Testis (tissue), 3 donors: Measurements from ENCODE around the gene TGFBRAP1. TPM values are rescaled to one million over a fixed set of nuclear protein-coding genes. Genes with fewer than 3 reads are reported as not detected.

ENCODE experiments used
- DNase-seq: peaks from one replicate; pipeline ENCODE4 v3.0.0-alpha.2; 2019
- H3K27ac ChIP-seq, 2 donors: fragments of 200-600 bp; sonication (generic); one replicate each; pipeline ENCODE4 v1.5.1; 2019
- H3K27me3 ChIP-seq: fragments of 200-600 bp; sonication (generic); one replicate; pipeline ENCODE4 v1.5.1; 2019
- H3K36me3 ChIP-seq: fragments of 200-600 bp; sonication (generic); one replicate; pipeline ENCODE4 v1.5.1; 2017; ENCODE audit warnings: low read depth; ENCODE audit errors: missing control alignments
- H3K4me1 ChIP-seq: fragments of 200-600 bp; sonication (generic); one replicate; pipeline ENCODE4 v1.5.1; 2019
- H3K4me3 ChIP-seq, 2 donors: fragments of 200-600 bp; sonication (generic); one replicate each; pipeline ENCODE4 v1.5.1; 2017 to 2019
- H3K9me3 ChIP-seq: fragments of 200-600 bp; sonication (generic); one replicate; pipeline ENCODE4 v1.5.1; 2017
- POLR2A ChIP-seq: fragments of 450-650 bp; IDR thresholded peaks from one replicate; pipeline ENCODE4 v1.6.1; 2017; ENCODE audit warnings: antibody characterized with exemption, mild to moderate bottlenecking, moderate library complexity
- WGBS, 2 donors: methylation state at CpG; one replicate each; pipeline ENCODE4 v1.1.5; 2018; 5-methylcytosine and 5-hydroxymethylcytosine counted together
- intact Hi-C: fragments of 100-400 bp; cut with DNase I; formaldehyde crosslinking; loops from one replicate; pipeline ENCODE4 v1.15.1; 2023; ENCODE audit warnings: low total_unique reads
- polyA plus RNA-seq: library from polyadenylated mRNA; stranded (reverse); fragments of 350-450 nt; fragmentation: Illumina TruSeq; extraction: RNeasy Lipid Tissue Mini Kit (QIAGEN cat#74804); gene quantifications from one replicate; pipeline ENCODE4 v1.2.3, GENCODE V29; 2014; ENCODE audit warnings: low read depth, low replicate concordance; ENCODE audit not compliant: insufficient read depth
- total RNA-seq, 2 donors: library from RNA; depleted of rRNA; stranded (reverse); fragments of >200 nt; gene quantifications; one replicate each; pipeline ENCODE4 v1.2.3, GENCODE V29; 2016
- TF ChIP-seq, protein P1 (sequence below), 3 experiments: fragments of 450-650 bp in 2 of 3; fragments of 200-600 bp in 1 of 3; sonication (generic) in 1 of 3; IDR thresholded peaks; one replicate each; pipeline ENCODE4 v1.5.1; 2016 to 2019; ENCODE audit warnings: antibody characterized with exemption in 3 of 3, mild to moderate bottlenecking in 2 of 3, moderate library complexity in 1 of 3

TGFBRAP1 gene
- total and polyA plus RNA-seq, 3 donors from 2014 or later = 7.3 to 16.3 (median 10.8) TPM

DNA sequence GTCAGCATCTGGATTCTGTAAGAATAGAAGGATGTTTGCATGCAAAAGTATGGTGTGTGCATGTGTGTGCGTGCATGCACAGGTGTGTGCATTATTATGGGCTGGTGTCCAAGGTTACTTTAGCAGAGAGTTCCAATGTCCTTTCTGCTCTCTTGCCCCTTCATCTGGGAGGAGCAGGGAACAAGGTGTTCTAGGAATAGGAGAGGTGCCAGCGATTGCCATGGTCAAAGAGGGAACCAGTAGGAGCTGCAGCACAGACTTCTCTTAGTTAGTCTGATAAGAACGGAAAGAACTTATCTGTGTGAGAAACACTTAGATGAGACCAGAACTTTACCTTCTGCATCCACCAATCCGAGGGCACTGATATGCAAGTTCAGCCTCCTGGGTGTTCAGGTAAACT, 79.6 kb downstream of the TGFBRAP1 start:
- Histone ChIP-seq H3K9me3 (no peaks in the 10 kb centered on the region), H3K4me3 (no peak overlapping the region), H3K36me3 (no peaks in the 10 kb centered on the region), H3K4me1 (peaks cover 4% of the 10 kb centered on the region), H3K27ac (no peak overlapping the region), H3K27me3 (no peaks in the 10 kb centered on the region)
- 38 to 46% methylated on average over 4 of the region's 4 CpGs for WGBS, 2 donors
- TF ChIP-seq, protein P1, sequence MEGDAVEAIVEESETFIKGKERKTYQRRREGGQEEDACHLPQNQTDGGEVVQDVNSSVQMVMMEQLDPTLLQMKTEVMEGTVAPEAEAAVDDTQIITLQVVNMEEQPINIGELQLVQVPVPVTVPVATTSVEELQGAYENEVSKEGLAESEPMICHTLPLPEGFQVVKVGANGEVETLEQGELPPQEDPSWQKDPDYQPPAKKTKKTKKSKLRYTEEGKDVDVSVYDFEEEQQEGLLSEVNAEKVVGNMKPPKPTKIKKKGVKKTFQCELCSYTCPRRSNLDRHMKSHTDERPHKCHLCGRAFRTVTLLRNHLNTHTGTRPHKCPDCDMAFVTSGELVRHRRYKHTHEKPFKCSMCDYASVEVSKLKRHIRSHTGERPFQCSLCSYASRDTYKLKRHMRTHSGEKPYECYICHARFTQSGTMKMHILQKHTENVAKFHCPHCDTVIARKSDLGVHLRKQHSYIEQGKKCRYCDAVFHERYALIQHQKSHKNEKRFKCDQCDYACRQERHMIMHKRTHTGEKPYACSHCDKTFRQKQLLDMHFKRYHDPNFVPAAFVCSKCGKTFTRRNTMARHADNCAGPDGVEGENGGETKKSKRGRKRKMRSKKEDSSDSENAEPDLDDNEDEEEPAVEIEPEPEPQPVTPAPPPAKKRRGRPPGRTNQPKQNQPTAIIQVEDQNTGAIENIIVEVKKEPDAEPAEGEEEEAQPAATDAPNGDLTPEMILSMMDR (IDR thresholded peaks at IDR 0.05) = no peak
- TF ChIP-seq POLR2A = no peak
- intact Hi-C loops = no loop called here
- DNase-seq = no peak

DNA sequence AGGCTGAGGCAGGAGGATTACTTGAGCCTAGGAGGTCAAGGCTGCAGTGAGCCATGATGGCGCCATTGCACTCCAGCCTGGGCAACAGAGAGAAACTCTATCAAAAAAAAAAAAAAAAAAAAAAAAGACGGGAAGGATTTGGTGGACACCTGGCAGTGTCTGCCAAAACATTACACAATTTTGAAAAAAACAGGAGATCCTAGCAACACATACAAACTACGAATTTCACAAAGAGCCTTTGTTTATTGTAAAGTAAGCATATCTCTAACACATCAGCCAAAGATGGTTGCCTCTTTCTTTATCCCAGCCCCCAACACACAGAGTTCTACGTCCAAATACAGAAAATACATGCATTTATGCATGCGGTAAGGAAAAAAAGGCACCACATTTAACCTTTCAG, 80.4 kb downstream of the TGFBRAP1 start:
- DNase-seq = no peak
- H3K27me3 ChIP-seq = no peaks in the 10 kb centered on the region
- peaks cover 4% of the 10 kb centered on the region for H3K4me1 ChIP-seq
- no peak overlapping the region for H3K4me3 ChIP-seq
- TF ChIP-seq, protein P1 (IDR thresholded peaks at IDR 0.05) = no peak
- no peak for TF ChIP-seq POLR2A
- intact Hi-C loops = no loop called here
- no peaks in the 10 kb centered on the region for H3K9me3 ChIP-seq
- no peaks in the 10 kb centered on the region for H3K36me3 ChIP-seq
- H3K27ac ChIP-seq = no peak overlapping the region
- WGBS, 2 donors = 58 to 61% methylated on average over 5 of the region's 5 CpGs

DNA sequence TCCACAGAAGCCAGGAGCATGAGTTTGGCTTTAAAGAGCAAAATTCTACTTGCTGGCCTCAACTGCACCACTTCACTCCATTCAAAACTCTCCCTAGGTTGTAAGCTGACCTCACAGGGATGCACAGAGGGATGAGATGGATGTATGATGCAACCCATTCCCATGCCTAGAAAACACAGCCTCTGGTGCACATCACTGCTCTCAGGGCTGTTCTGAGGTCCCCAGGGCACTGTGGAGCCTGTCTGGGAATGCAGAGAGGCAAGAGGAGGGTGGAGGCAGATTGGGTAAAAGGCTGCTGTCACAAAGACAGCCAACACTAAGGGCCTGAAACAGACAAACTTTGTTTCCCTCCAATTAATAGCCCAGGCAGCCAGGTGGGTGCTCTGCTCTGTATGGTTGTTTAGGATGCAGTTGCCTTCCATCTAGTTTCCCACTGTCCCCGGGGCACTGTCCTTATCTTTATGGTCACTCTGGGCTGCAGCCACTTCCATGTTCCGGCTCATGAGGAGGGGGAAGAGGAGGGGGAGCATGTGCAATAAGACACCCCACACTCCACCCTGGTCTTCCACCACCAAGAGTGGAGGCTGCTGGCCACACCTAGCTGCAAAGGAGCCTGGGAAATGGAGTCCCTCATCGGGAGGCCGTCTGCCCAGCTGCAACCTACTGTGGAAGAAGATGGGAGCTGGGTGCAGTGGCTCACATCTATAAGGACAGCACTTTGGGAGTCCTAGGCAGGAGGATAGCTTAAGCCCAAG, 81.0 kb downstream of the TGFBRAP1 start:
- TF ChIP-seq, protein P1 (IDR thresholded peaks at IDR 0.05) = no peak
- TF ChIP-seq POLR2A = no peak
- Histone ChIP-seq H3K36me3 (no peaks in the 10 kb centered on the region), H3K4me3 (no peak overlapping the region), H3K9me3 (no peaks in the 10 kb centered on the region), H3K27me3 (no peaks in the 10 kb centered on the region), H3K27ac (no peak overlapping the region), H3K4me1 (peaks cover 4% of the 10 kb centered on the region)
- no peak for DNase-seq
- intact Hi-C loops = no loop called here
- WGBS, 2 donors = 65 to 81% methylated on average over 4 of the region's 4 CpGs

DNA sequence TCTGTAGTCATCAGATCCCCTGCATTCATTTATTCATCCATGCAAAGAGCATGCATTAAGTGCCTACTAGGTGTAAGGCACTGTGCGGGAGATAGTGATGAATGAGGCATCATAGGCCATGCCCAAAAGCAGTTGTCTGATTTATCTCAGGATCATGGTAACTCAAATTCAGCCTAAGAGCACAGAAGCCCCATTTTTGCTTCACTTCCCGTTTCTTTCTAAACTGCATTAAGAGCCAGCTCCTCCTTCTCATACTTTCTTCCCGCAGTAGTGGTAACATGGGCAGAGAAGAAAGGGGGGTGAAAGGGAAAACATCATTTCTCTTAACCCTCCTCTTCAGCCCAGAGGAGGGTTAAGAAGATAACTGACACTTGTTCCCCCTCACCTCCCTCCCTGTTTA, 85.1 kb downstream of the TGFBRAP1 start:
- 77 to 78% methylated on average over 3 of the region's 3 CpGs for WGBS, 2 donors
- Histone ChIP-seq H3K4me3 (no peak overlapping the region), H3K4me1 (no peaks in the 10 kb centered on the region), H3K27ac (no peak overlapping the region), H3K27me3 (no peaks in the 10 kb centered on the region), H3K36me3 (no peaks in the 10 kb centered on the region), H3K9me3 (no peaks in the 10 kb centered on the region)
- TF ChIP-seq POLR2A = no peak
- intact Hi-C loops = no loop called here
- no peak for DNase-seq

DNA sequence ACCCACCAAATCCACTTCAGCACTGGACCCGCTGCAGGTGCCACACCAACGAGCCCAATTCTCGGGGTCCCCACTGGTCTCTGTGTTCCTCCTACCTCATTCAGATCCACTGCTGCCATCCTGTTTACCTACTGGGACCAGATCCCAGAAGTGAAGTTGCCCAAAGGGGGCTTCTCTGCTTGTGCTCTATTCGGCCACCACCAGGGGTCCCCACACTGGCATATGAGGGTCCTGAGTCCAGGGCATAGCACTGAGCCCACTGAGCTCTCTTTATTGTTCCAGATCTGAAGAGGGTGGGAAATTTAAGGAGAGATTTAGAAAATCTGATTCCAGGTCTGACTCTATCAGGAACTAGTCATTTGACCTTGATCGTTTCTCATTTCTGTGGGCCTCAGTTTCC, 85.6 kb downstream of the TGFBRAP1 start:
- Histone ChIP-seq H3K4me1 (no peaks in the 10 kb centered on the region), H3K9me3 (no peaks in the 10 kb centered on the region), H3K36me3 (no peaks in the 10 kb centered on the region), H3K27ac (no peak overlapping the region), H3K4me3 (no peak overlapping the region), H3K27me3 (no peaks in the 10 kb centered on the region)
- intact Hi-C loops = no loop called here
- WGBS, 2 donors = 65 to 67% methylated on average over 5 of the region's 5 CpGs
- TF ChIP-seq POLR2A = no peak
- TF ChIP-seq, protein P1 (IDR thresholded peaks at IDR 0.05) = no peak
- DNase-seq = no peak
